A549 (cell line): ENCODE results near the gene MAP3K2. TPM values are rescaled to one million over a fixed set of nuclear protein-coding genes. Genes with fewer than 3 reads are reported as not detected.

ENCODE experiments used
- ATAC-seq, 2 experiments: fragments of 200-7000 bp in 1 of 2; fragments of >200 bp in 1 of 2; cut with Nextera tagmentation in 1 of 2; cut with Tn5 transposase in 1 of 2; 3 replicates each; pipeline versions ENCODE4 v1.8.0 to v1.9.1; 2018 to 2020; ENCODE audit warnings: mild to moderate bottlenecking in 1 of 2, moderate library complexity in 1 of 2
- CTCF ChIA-PET: fragments of 300-600 bp; sonication (Branson Sonifier 250); formaldehyde crosslinking; extraction: SDS; loops from one replicate; lab custom pipeline; 2021; ENCODE audit warnings: antibody characterized with exemption, inconsistent platforms; lab: Yijun Ruan, JAX
- POLR2A ChIA-PET: fragments of 350-600 bp; formaldehyde crosslinking; extraction: SDS; loops from one replicate; lab custom pipeline; 2021; ENCODE audit warnings: antibody characterized with exemption, inconsistent platforms; lab: Yijun Ruan, JAX
- DNase-seq, 2 experiments: peaks; one replicate each; pipeline versions ENCODE4 v3.0.0 to v3.0.0-alpha.2; 2011 to 2016; ENCODE audit warnings: low read depth in 1 of 2, low spot score in 1 of 2
- FAIRE-seq: peaks from 2 replicates; lab custom pipeline; 2011; peaks lifted over from hg19 to GRCh38; lab: Jason Lieb, UNC
- H3K27ac ChIP-seq, 2 experiments: fragments of >200 bp; sonication (Bioruptor Twin); formaldehyde crosslinking; 3 replicates each; pipeline ENCODE4 v1.5.1; 2016 to 2017
- H3K4me1 ChIP-seq: fragments of >200 bp; sonication (Bioruptor Twin); formaldehyde crosslinking; 3 replicates; pipeline ENCODE4 v1.6.1; 2016
- H3K4me2 ChIP-seq: fragments of >200 bp; sonication (Bioruptor Twin); formaldehyde crosslinking; 3 replicates; pipeline ENCODE4 v1.6.1; 2016
- H3K4me3 ChIP-seq: fragments of >200 bp; sonication (Bioruptor Twin); formaldehyde crosslinking; 3 replicates; pipeline ENCODE4 v1.5.1; 2016
- H3K9me3 ChIP-seq: fragments of >200 bp; sonication (Bioruptor Twin); formaldehyde crosslinking; 3 replicates; pipeline ENCODE4 v1.6.1; 2016
- BCL3 ChIP-seq: fragments of >200 bp; sonication (Bioruptor Twin); formaldehyde crosslinking; IDR thresholded peaks from 3 replicates; pipeline ENCODE4 v1.6.1; 2016
- CBX8 ChIP-seq: fragments of 200-600 bp; sonication (generic); IDR thresholded peaks from 2 replicates; pipeline ENCODE4 v1.6.1; 2016
- EP300 ChIP-seq, 2 experiments: fragments of >200 bp; sonication (Bioruptor Twin); formaldehyde crosslinking; IDR thresholded peaks; 2 replicates in 1 of 2; 3 replicates in 1 of 2; pipeline ENCODE4 v1.6.1; 2016 to 2017
- FOSL2 ChIP-seq, 2 experiments: fragments of 450-650 bp in 1 of 2; fragments of >200 bp in 1 of 2; sonication (Bioruptor Twin) in 1 of 2; formaldehyde crosslinking; IDR thresholded peaks; 2 replicates each; pipeline versions ENCODE4 v1.5.0 to v1.6.1; 2016 to 2020; ENCODE audit warnings: mild to moderate bottlenecking in 1 of 2, moderate library complexity in 1 of 2
- HOXB5 ChIP-seq: fragments of 250-450 bp; sonication (Bioruptor Pico); IDR thresholded peaks from 2 replicates; pipeline ENCODE4 v1.5.0; 2020; ENCODE audit warnings: mild to moderate bottlenecking, moderate library complexity
- JUN ChIP-seq, 2 experiments: fragments of >200 bp; sonication (Bioruptor Twin); formaldehyde crosslinking; IDR thresholded peaks; 2 replicates in 1 of 2; 3 replicates in 1 of 2; pipeline ENCODE4 v1.6.1; 2016 to 2017
- KDM5A ChIP-seq: fragments of 200-600 bp; sonication (generic); IDR thresholded peaks from 2 replicates; pipeline ENCODE4 v1.6.1; 2016; ENCODE audit warnings: antibody characterized with exemption, mild to moderate bottlenecking
- PBX3 ChIP-seq: IDR thresholded peaks from 2 replicates; pipeline ENCODE4 v1.6.1; 2012
- PHF8 ChIP-seq: fragments of 200-600 bp; sonication (generic); IDR thresholded peaks from 2 replicates; pipeline ENCODE4 v1.6.1; 2016; ENCODE audit warnings: low read depth, mild to moderate bottlenecking, antibody characterized with exemption, moderate library complexity, borderline replicate concordance
- POLR2A ChIP-seq: IDR thresholded peaks from 2 replicates; pipeline ENCODE4 v1.6.1; 2012; ENCODE audit warnings: mild to moderate bottlenecking, low read length
- RARB ChIP-seq: fragments of 250-450 bp; sonication (Bioruptor Pico); IDR thresholded peaks from 2 replicates; pipeline ENCODE4 v1.8.0; 2021; ENCODE audit warnings: mild to moderate bottlenecking, moderate library complexity
- RCOR1 ChIP-seq: fragments of 150-350 bp; IDR thresholded peaks from 2 replicates; pipeline ENCODE4 v1.6.1; 2014; ENCODE audit warnings: antibody characterized with exemption, low read length, low read depth
- SMC3 ChIP-seq: fragments of >200 bp; sonication (Bioruptor Twin); formaldehyde crosslinking; IDR thresholded peaks from 3 replicates; pipeline ENCODE4 v1.6.1; 2018; ENCODE audit warnings: inconsistent platforms
- TFCP2L1 ChIP-seq: fragments of 250-450 bp; sonication (Bioruptor Pico); IDR thresholded peaks from 2 replicates; pipeline ENCODE4 v1.5.0; 2021; ENCODE audit warnings: mild to moderate bottlenecking
- ZSCAN20 ChIP-seq: fragments of 250-450 bp; sonication (Bioruptor Pico); IDR thresholded peaks from 2 replicates; pipeline ENCODE4 v1.8.0; 2022; ENCODE audit warnings: mild to moderate bottlenecking, moderate library complexity
- WGBS: methylation state at CpG from one replicate; pipeline ENCODE4 v1.1.6; 2017; ENCODE audit errors: missing lambda C conversion rate; 5-methylcytosine and 5-hydroxymethylcytosine counted together
- polyA plus RNA-seq, 4 experiments: library from polyadenylated mRNA; depleted of rRNA in 3 of 4; stranded (reverse); fragments of >200 nt; fragmentation: RNase III in 1 of 4; extraction: RNeasy Plus Mini Kit Qiagen cat#74134 plus additional on column Dnase treatment in 1 of 4; gene quantifications; 2 replicates in 3 of 4; 3 replicates in 1 of 4; pipeline ENCODE4 v1.2.3, GENCODE V29; 2011 to 2017
- TF ChIP-seq, protein P1 (sequence below): IDR thresholded peaks from 2 replicates; pipeline ENCODE4 v1.6.1; 2012

MAP3K2 gene
- polyA plus RNA-seq, 2 of the 4 experiments (the other 2 are of a cell fraction), result 12.3 to 29.7 TPM

- ChIA-PET CTCF (interaction anchor here (0.6 to 1.3 kb wide), 4 partner anchors 8 to 1440 kb away, joined by 3 to 5 read pairs (median 4); partner anchors contain the start of gene ERCC3), POLR2A (no interaction called here)
- no peaks in the 10 kb centered on the region for H3K9me3 ChIP-seq
- no peak overlapping the region for H3K4me2 ChIP-seq
- no peak for DNase-seq
- H3K27ac ChIP-seq, result no peak overlapping the region
- no peak overlapping the region for H3K4me3 ChIP-seq
- no peak for FAIRE-seq
- WGBS, result 79% methylated on average over 1 of the region's 1 CpG
- no peaks in the 10 kb centered on the region for H3K4me1 ChIP-seq
- ATAC-seq, result no peak
- TF ChIP-seq BCL3, result no peak
- no peak for TF ChIP-seq RARB (CRISPR knock-in tag)
- TF ChIP-seq SMC3, result no peak
- TF ChIP-seq, all 56 proteins: peak for 0
Observed at GRCh38 chr2:127302168-127302567, 85.6 kb downstream of the MAP3K2 start.

DNA sequence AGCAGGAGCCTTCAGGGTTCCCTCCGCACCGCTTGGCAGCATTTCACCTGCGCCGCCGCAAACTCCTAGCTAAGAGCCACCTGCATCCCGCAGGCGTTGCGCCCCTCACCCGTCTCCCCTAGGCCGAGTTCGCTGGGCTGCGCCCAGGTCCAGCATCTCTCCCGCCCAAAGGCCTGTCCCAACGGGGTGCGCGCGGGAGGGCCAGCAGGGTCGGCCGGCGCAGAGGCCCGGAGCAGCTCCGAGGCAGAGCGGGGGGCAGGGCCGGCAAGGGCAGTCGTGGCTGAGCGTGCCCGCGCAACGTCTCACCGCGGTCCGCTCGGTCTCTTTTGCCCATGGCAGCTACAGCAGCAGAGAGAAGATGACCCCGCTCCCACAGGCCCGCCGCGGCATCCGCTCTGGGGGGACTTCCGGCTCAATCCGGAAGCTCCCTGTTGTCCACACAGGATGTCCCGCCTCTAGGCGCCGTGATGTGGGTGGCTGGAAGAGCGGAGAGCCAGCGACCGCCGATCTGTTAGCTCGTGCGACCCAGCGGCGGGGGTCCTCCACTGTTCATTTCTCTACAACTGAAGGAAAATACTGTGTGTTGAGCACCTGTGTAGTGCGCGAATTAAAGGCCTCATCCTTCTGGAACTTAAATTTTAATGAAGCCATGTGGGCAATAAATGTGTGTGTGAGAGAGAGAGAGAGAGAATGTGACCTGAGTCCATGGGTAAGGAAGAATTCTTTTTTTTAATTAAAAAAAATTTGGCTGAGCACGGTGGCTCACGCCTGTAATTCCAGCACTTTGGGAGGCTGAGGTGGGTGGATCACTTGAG lies 93.8 kb downstream of the MAP3K2 start, which contains the start of gene ERCC3:
ERCC3 (minus strand) TSS at position 397 of the 815 bp plus-strand sequence; CDS start at position 334, 63 bp downstream.
- ATAC-seq (peak; percentile 99), FAIRE-seq (no peak), DNase-seq (peak; percentile 85 to 86)
- H3K4me1 ChIP-seq, result peaks cover 13% of the 10 kb centered on the region; the same call in 2 of the 3 replicates
- H3K9me3 ChIP-seq, result no peaks in the 10 kb centered on the region
- H3K27ac ChIP-seq, result peak within 1 kb of the TSS; percentile 94 to 95
- peak within 1 kb of the TSS; percentile 90 for H3K4me2 ChIP-seq
- peak within 1 kb of the TSS; percentile 91 for H3K4me3 ChIP-seq
- under 1% methylated on average over 43 of the region's 55 CpGs for WGBS
- ChIA-PET POLR2A (interaction anchor here (0.6 to 1.8 kb wide), 10 partner anchors 11 to 215 kb away, joined by 3 to 11 read pairs (median 4); no protein-coding TSS in a partner anchor), CTCF (interaction anchor here (0.9 to 3.7 kb wide), 6 partner anchors 9 to 185 kb away, joined by 3 to 17 read pairs (median 7); no protein-coding TSS in a partner anchor)
- TF ChIP-seq TFCP2L1 (CRISPR knock-in tag) (no peak), RCOR1 (no peak), POLR2A (peak; percentile 81), CBX8 (no peak), EP300 (IDR thresholded peaks at IDR 0.05) (no peak), PHF8 (peak; percentile 97), JUN (IDR thresholded peaks at IDR 0.05) (peak; percentile 59 to 79; a peak in 4 of 5 replicates), HOXB5 (no peak), BCL3 (peak; percentile 94), KDM5A (peak; percentile 72)
- TF ChIP-seq, protein P1, sequence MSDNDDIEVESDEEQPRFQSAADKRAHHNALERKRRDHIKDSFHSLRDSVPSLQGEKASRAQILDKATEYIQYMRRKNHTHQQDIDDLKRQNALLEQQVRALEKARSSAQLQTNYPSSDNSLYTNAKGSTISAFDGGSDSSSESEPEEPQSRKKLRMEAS, result peak; percentile 79; the same call in 1 of the 2 replicates

GRCh38 chr2:127293386-127293747 lies 94.4 kb downstream of the MAP3K2 start:
- 18% methylated on average over 13 of the region's 13 CpGs for WGBS
- ChIA-PET POLR2A (interaction anchor here (0.6 to 1.8 kb wide), 7 partner anchors 10 to 215 kb away, joined by 3 to 11 read pairs (median 4); no protein-coding TSS in a partner anchor), CTCF (interaction anchor here (0.9 to 3.7 kb wide), 6 partner anchors 9 to 186 kb away, joined by 3 to 17 read pairs (median 7); no protein-coding TSS in a partner anchor)
- FAIRE-seq, result no peak
- Histone ChIP-seq H3K4me2 (peak overlapping the region; percentile 90), H3K27ac (peak overlapping the region; percentile 94 to 95), H3K9me3 (no peaks in the 10 kb centered on the region), H3K4me3 (peak overlapping the region; percentile 91)
- peak in 1 of 2 experiments; percentile 13 for DNase-seq
- peak; percentile 8 to 25; a peak in 4 of 6 replicates for ATAC-seq
- TF ChIP-seq PBX3 (no peak), FOSL2 (IDR thresholded peaks at IDR 0.05) (no peak), FOSL2 (CRISPR knock-in tag; IDR thresholded peaks at IDR 0.05) (0 out of 2 replicates have a peak, but pooled peaks have one; percentile 9), RCOR1 (no peak), ZSCAN20 (CRISPR knock-in tag) (no peak)
- TF ChIP-seq, all 56 proteins: peak for 1
- peaks cover 13% of the 10 kb centered on the region; the same call in 2 of the 3 replicates for H3K4me1 ChIP-seq
